ENCODE data around the gene SLC10A7. TPM values are rescaled to one million over a fixed set of nuclear protein-coding genes. Genes with fewer than 3 reads are reported as not detected.

SLC10A7 gene
- total and polyA plus RNA-seq, 2 of the 8 experiments (the other 6 are each of a cell fraction or from before 2014, with no cell fraction given) = 2.5 to 2.9 TPM

DNA sequence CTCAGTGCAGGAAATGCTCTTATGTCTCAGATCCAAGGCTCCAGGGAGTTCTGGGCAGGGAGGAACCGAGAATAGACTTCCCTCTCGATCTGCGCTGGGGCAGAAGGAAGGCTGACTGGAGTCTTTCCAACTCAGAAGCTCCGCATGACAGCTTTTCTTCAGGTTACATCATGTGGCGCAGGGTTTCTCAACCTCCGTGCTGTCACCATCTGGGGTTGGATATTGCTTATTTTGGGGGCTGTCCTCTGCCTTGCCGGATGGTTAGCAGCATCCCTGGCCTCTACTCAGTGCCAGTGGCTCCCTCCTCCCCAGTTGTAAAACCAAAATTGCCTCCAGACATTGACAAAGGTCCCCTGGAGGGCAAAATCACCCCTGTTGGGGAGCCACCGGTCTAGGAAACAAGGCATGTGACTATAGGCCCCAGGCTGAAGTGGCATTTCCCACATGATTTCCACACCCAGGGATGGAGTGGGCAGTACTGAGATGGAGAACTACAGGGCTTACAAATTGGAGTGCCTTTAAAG, 286.0 kb downstream of the SLC10A7 start:
- DNase-seq (ENCODE audit: low read depth in 1 of 2, low spot score in 2 of 2) (no peak), FAIRE-seq (no peak)
- no peak overlapping the region for H4K8ac ChIP-seq (ENCODE audit: extremely low read depth, insufficient read depth, low read length)
- no peak overlapping the region for H3K4ac ChIP-seq (replicated peaks; ENCODE audit: insufficient read length, low read depth, low read length)
- no peak overlapping the region for H2BK120ac ChIP-seq (replicated peaks; ENCODE audit: low read depth, low read length)
- H4K91ac ChIP-seq (replicated peaks; ENCODE audit: insufficient read length, low read length) = no peak overlapping the region
- no peaks in the 10 kb centered on the region for H3K79me1 ChIP-seq (ENCODE audit: low read depth, low read length)
- H3K79me2 ChIP-seq (ENCODE audit: control insufficient read depth in 1 of 2, insufficient read depth in 2 of 2, low read length in 2 of 2) = no peaks in the 10 kb centered on the region
- H3K9ac ChIP-seq (replicated peaks in 1 of 4; ENCODE audit: extremely low read depth in 1 of 4, low read depth in 3 of 4, low read length in 3 of 4) = no peak overlapping the region
- CTCF ChIA-PET (ENCODE audit: partially characterized antibody) = interaction anchor here (0.9 kb wide), 1 partner anchor 8 kb away, joined by 3 read pairs; no protein-coding TSS in a partner anchor
- H3K4me1 ChIP-seq (replicated peaks in 1 of 4; ENCODE audit: control insufficient read depth in 3 of 4, insufficient read depth in 4 of 4, low read length in 3 of 4) = no peaks in the 10 kb centered on the region
- H3K56ac ChIP-seq (replicated peaks; ENCODE audit: insufficient read length, low read depth, low read length) = no peak overlapping the region
- no peak overlapping the region for H2BK15ac ChIP-seq (ENCODE audit: low read length)
- H2BK12ac ChIP-seq (ENCODE audit: low read depth, low read length) = no peak overlapping the region
- no peak overlapping the region for H3K27ac ChIP-seq (ENCODE audit: low read depth, low read length)
- no peak overlapping the region for H2BK5ac ChIP-seq (ENCODE audit: low read depth, low read length)
- H4K20me1 ChIP-seq (replicated peaks in 1 of 2; ENCODE audit: control insufficient read depth in 1 of 2, insufficient read depth in 2 of 2, low read length in 2 of 2) = no peaks in the 10 kb centered on the region
- H4K5ac ChIP-seq (ENCODE audit: insufficient read length, low read depth, low read length) = no peak overlapping the region
- H2AFZ ChIP-seq (ENCODE audit: low read length) = no peak overlapping the region; the same call in 1 of the 2 replicates
- no peaks in the 10 kb centered on the region for H3K27me3 ChIP-seq (replicated peaks in 1 of 4; ENCODE audit: control insufficient read depth in 3 of 4, extremely low read depth in 1 of 4, insufficient read depth in 3 of 4, low read length in 3 of 4)
- no peak overlapping the region for H3K23ac ChIP-seq (ENCODE audit: insufficient read length)
- H2BK20ac ChIP-seq (ENCODE audit: low read length) = no peak overlapping the region
- H3K18ac ChIP-seq (ENCODE audit: extremely low read depth, low read length) = no peak overlapping the region
- no peak for TF ChIP-seq SP2 (IDR thresholded peaks at IDR 0.05; ENCODE audit: low read length)
- TF ChIP-seq JUND (IDR thresholded peaks at IDR 0.05; ENCODE audit: low read length) = no peak
- no peak for TF ChIP-seq SP4 (IDR thresholded peaks at IDR 0.05; ENCODE audit: low read length)
- TF ChIP-seq JUN (IDR thresholded peaks at IDR 0.05; ENCODE audit: low read depth, low read length) = no peak
- TF ChIP-seq GTF2F1 (IDR thresholded peaks at IDR 0.05; ENCODE audit: borderline replicate concordance, low read depth, low read length) = no peak
- no peak for TF ChIP-seq CREB1 (IDR thresholded peaks at IDR 0.05)
- TF ChIP-seq CHD1 (IDR thresholded peaks at IDR 0.05; ENCODE audit: low read depth, low read length) = no peak
- no peak for TF ChIP-seq CBX5 (IDR thresholded peaks at IDR 0.05; ENCODE audit: low read depth, low read length)
- TF ChIP-seq SAP30 (IDR thresholded peaks at IDR 0.05; ENCODE audit: insufficient read depth, insufficient replicate concordance, low read length) = no peak
- no peak for TF ChIP-seq ATF2 (IDR thresholded peaks at IDR 0.05; ENCODE audit: low read length)
- TF ChIP-seq NRF1 (IDR thresholded peaks at IDR 0.05; ENCODE audit: low read depth, low read length) = no peak
- TF ChIP-seq BRCA1 (IDR thresholded peaks at IDR 0.05; ENCODE audit: low read depth, low read length) = no peak
- TF ChIP-seq TEAD4 (IDR thresholded peaks at IDR 0.05; ENCODE audit: low read depth, low read length) = no peak
- TF ChIP-seq FOSL1 (IDR thresholded peaks at IDR 0.05; ENCODE audit: insufficient read depth, low read depth, low read length) = no peak
- 89% methylated on average over 8 of the region's 8 CpGs; no CpG with 5 or more reads in 1 of the 2 experiments for WGBS, 2 experiments (ENCODE audit: extremely low coverage in 1 of 2, insufficient coverage in 1 of 2, insufficient read length in 1 of 2, insufficient replicate concordance in 2 of 2, low coverage in 1 of 2, low lambda C conversion rate in 2 of 2, missing lambda C conversion rate in 1 of 2)
- H3K4me3 ChIP-seq (ENCODE audit: extremely low read depth in 1 of 4, insufficient read depth in 2 of 4, low read depth in 3 of 4, low read length in 4 of 4) = no peak overlapping the region
- no peak overlapping the region for H3K4me2 ChIP-seq (ENCODE audit: insufficient read depth in 1 of 2, low read depth in 2 of 2, low read length in 2 of 2)
- no peak overlapping the region for H3K14ac ChIP-seq (ENCODE audit: insufficient read length)
- no peaks in the 10 kb centered on the region for H3K23me2 ChIP-seq (ENCODE audit: low read depth, low read length)
- POLR2A ChIA-PET (ENCODE audit: partially characterized antibody) = no interaction called here
- H3K9me3 ChIP-seq (ENCODE audit: insufficient read depth in 2 of 2, low read depth in 1 of 2, low read length in 1 of 2) = no peaks in the 10 kb centered on the region; a peak in 1 of 4 replicates
- no peak overlapping the region for H2AK5ac ChIP-seq (ENCODE audit: low read depth, low read length)
- H3K36me3 ChIP-seq (ENCODE audit: control insufficient read depth in 2 of 4, insufficient read depth in 4 of 4, low read length in 3 of 4) = no peaks in the 10 kb centered on the region
